Endothelial cell of umbilical vein (primary cell): ENCODE data around the gene INHA.

Experiments used
- EZH2 ChIP-seq: IDR thresholded peaks from 2 replicates; pipeline ENCODE4 v1.6.1; 2012; ENCODE audit warnings: borderline replicate concordance, low read depth, mild to moderate bottlenecking, moderate library complexity, low read length, inconsistent platforms; ENCODE audit not compliant: severe bottlenecking
- JUN ChIP-seq: IDR thresholded peaks from 2 replicates; pipeline ENCODE4 v1.6.1; 2011; ENCODE audit warnings: borderline replicate concordance, low read depth; ENCODE audit not compliant: insufficient read length, insufficient read depth
- MYC ChIP-seq: IDR thresholded peaks from one replicate; pipeline ENCODE4 v1.6.1; 2011; ENCODE audit warnings: mild to moderate bottlenecking, low read depth, low read length
- POLR2A ChIP-seq: IDR thresholded peaks from 2 replicates; pipeline ENCODE4 v1.6.1; 2012; ENCODE audit warnings: low read depth, mild to moderate bottlenecking, control low read depth, low read length
- TF ChIP-seq, protein P1 (sequence below), 2 donors: IDR thresholded peaks; 1 replicate in 1 of 2; 2 replicates in 1 of 2; pipeline ENCODE4 v1.5.1; 2011; ENCODE audit warnings: low read length in 2 of 2, mild to moderate bottlenecking in 2 of 2, moderate library complexity in 2 of 2, control low read depth in 1 of 2, inconsistent platforms in 1 of 2, low read depth in 1 of 2; ENCODE audit not compliant: insufficient read depth in 1 of 2; ENCODE audit errors: extremely low read depth in 1 of 2

DNA sequence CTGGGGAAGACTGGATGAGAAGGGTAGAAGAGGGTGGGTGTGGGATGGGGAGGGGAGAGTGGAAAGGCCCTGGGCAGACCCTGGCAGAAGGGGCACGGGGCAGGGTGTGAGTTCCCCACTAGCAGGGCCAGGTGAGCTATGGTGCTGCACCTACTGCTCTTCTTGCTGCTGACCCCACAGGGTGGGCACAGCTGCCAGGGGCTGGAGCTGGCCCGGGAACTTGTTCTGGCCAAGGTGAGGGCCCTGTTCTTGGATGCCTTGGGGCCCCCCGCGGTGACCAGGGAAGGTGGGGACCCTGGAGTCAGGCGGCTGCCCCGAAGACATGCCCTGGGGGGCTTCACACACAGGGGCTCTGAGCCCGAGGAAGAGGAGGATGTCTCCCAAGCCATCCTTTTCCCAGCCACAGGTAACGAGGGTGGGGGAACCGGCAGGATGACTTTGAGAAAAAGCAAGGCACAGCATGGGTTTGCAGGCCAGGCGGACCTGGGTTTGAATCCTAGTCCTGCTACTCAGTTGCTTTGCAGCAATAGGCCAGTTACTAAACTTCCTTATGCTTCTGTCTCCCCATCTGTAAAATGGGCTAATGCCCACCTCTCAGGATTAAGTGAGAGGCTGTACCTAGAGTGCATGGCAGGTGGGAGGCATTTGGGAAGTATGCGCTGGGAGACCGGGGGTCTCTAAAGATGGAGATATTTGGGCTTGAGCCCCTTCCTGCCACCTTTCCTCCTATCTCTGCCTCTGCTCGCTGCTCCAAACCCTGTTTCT is at the start of gene INHA:
- TF ChIP-seq, protein P1, sequence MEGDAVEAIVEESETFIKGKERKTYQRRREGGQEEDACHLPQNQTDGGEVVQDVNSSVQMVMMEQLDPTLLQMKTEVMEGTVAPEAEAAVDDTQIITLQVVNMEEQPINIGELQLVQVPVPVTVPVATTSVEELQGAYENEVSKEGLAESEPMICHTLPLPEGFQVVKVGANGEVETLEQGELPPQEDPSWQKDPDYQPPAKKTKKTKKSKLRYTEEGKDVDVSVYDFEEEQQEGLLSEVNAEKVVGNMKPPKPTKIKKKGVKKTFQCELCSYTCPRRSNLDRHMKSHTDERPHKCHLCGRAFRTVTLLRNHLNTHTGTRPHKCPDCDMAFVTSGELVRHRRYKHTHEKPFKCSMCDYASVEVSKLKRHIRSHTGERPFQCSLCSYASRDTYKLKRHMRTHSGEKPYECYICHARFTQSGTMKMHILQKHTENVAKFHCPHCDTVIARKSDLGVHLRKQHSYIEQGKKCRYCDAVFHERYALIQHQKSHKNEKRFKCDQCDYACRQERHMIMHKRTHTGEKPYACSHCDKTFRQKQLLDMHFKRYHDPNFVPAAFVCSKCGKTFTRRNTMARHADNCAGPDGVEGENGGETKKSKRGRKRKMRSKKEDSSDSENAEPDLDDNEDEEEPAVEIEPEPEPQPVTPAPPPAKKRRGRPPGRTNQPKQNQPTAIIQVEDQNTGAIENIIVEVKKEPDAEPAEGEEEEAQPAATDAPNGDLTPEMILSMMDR (IDR thresholded peaks at IDR 0.05; ENCODE audit: extremely low read depth in 1 of 2, insufficient read depth in 1 of 2, low read depth in 1 of 2, low read length in 2 of 2): no peak
- TF ChIP-seq MYC (no peak), POLR2A (no peak), EZH2 (no peak), JUN (no peak)
